Transverse colon (tissue), 3 donors: ENCODE measurements around the gene CYP2E1.

ENCODE experiments used
- CTCF ChIP-seq, 5 experiments: fragments of 200-600 bp in 3 of 5; fragments of 450-650 bp in 2 of 5; sonication (generic) in 3 of 5; IDR thresholded peaks; 1 replicate in 2 of 5; 2 replicates in 3 of 5; pipeline ENCODE4 v1.5.1; 2016 to 2017; ENCODE audit warnings: antibody characterized with exemption in 5 of 5, inconsistent platforms in 3 of 5, mild to moderate bottlenecking in 2 of 5, moderate library complexity in 1 of 5
- EP300 ChIP-seq: sonication (generic); formaldehyde crosslinking; IDR thresholded peaks from one replicate; pipeline ENCODE4 v1.6.1; 2017; ENCODE audit warnings: antibody characterized with exemption, low read depth
- POLR2A ChIP-seq: fragments of 450-650 bp; IDR thresholded peaks from one replicate; pipeline ENCODE4 v1.6.1; 2016; ENCODE audit warnings: antibody characterized with exemption, mild to moderate bottlenecking, moderate library complexity

- TF ChIP-seq EP300 (no peak), POLR2A (no peak), CTCF (IDR thresholded peaks at IDR 0.05) (no peak)
Measured at GRCh38 chr10:133509700-133510099, 17.5 kb upstream of the CYP2E1 start.
